ENCODE results near the gene POMGNT2. TPM values are rescaled to one million over a fixed set of nuclear protein-coding genes. Genes with fewer than 3 reads are reported as not detected.

Gene POMGNT2
- total and polyA plus RNA-seq, 4 donors = 5.8 to 6.6 (median 6.5) TPM

DNA sequence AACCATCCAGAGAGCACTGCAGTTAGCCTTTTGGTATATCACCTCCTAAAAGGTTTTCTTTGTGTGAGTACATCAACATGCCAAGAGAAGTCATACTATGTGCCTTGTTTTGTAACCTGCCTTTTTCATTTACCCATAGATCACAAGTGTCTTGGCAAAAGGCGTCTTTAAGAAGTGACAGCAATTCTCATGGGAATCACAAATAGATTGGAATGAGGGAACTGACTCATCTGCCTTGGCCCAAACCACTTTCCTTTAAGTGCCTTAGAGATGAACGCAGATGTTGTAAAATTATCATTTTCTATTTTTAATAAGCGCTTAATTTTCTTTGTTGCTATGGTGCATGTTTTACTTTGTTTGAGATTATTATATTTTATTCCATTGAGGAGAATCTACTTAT, 20.7 kb upstream of the POMGNT2 start:
- DNase-seq (ENCODE audit: low spot score) = no peak
- Histone ChIP-seq H3K4me3 (ENCODE audit: low read depth in 1 of 3, low read length in 3 of 3) (no peak overlapping the region), H3K9ac (ENCODE audit: low read depth in 1 of 2, low read length in 2 of 2) (no peak overlapping the region), H3K36me3 (ENCODE audit: control insufficient read depth in 4 of 4, insufficient read depth in 3 of 4, low read depth in 1 of 4, low read length in 3 of 4) (no peaks in the 10 kb centered on the region), H3K4me1 (ENCODE audit: control insufficient read depth in 4 of 4, insufficient read depth in 4 of 4, low read length in 3 of 4) (no peaks in the 10 kb centered on the region), H3K9me3 (ENCODE audit: control insufficient read depth in 4 of 4, low read length in 3 of 4) (no peaks in the 10 kb centered on the region), H3K27ac (ENCODE audit: low read depth in 1 of 2, low read length in 2 of 2) (no peak overlapping the region), H3K27me3 (ENCODE audit: control insufficient read depth in 4 of 4, insufficient read depth in 4 of 4, low read length in 3 of 4) (no peaks in the 10 kb centered on the region)
- 91% methylated on average over 3 of the region's 3 CpGs for WGBS
- TF ChIP-seq, protein P1, sequence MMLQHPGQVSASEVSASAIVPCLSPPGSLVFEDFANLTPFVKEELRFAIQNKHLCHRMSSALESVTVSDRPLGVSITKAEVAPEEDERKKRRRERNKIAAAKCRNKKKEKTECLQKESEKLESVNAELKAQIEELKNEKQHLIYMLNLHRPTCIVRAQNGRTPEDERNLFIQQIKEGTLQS (IDR thresholded peaks at IDR 0.05) = no peak
- TF ChIP-seq EGR1 (IDR thresholded peaks at IDR 0.05; ENCODE audit: low read depth in 2 of 2) (no peak), GABPA (IDR thresholded peaks at IDR 0.05 in 1 of 2, conservative IDR thresholded peaks at IDR 0.05 in 1 of 2) (no peak), NR2F2 (IDR thresholded peaks at IDR 0.05) (no peak), REST (IDR thresholded peaks at IDR 0.05) (no peak), RXRA (IDR thresholded peaks at IDR 0.05) (no peak), HNF4A (conservative IDR thresholded peaks at IDR 0.05) (no peak)

DNA sequence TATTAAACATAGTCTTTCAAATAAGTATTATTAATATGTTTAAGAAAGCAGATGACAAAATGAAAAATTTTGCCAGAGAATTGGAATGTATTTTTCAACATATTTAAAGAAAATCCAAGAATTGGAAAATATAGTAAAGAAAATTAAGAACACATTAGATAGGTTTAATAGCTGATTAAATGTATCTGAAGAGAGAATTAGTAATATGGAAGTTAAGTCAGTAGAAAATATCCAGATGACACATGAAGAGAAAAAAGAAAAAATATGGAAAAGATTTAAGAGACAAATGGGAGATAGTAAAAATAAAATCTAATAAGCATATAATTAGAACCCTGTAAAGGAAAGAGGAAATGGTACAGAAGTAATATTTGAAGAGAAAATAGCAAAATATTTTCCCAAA, 18.0 kb upstream of the POMGNT2 start:
- Histone ChIP-seq H3K4me1 (ENCODE audit: control insufficient read depth in 4 of 4, insufficient read depth in 4 of 4, low read length in 3 of 4) (no peaks in the 10 kb centered on the region), H3K9ac (ENCODE audit: low read depth in 1 of 2, low read length in 2 of 2) (no peak overlapping the region), H3K27ac (ENCODE audit: low read depth in 1 of 2, low read length in 2 of 2) (no peak overlapping the region), H3K36me3 (ENCODE audit: control insufficient read depth in 4 of 4, insufficient read depth in 3 of 4, low read depth in 1 of 4, low read length in 3 of 4) (no peaks in the 10 kb centered on the region), H3K4me3 (ENCODE audit: low read depth in 1 of 3, low read length in 3 of 3) (no peak overlapping the region), H3K27me3 (ENCODE audit: control insufficient read depth in 4 of 4, insufficient read depth in 4 of 4, low read length in 3 of 4) (no peaks in the 10 kb centered on the region), H3K9me3 (ENCODE audit: control insufficient read depth in 4 of 4, low read length in 3 of 4) (no peaks in the 10 kb centered on the region)
- TF ChIP-seq, protein P2, sequence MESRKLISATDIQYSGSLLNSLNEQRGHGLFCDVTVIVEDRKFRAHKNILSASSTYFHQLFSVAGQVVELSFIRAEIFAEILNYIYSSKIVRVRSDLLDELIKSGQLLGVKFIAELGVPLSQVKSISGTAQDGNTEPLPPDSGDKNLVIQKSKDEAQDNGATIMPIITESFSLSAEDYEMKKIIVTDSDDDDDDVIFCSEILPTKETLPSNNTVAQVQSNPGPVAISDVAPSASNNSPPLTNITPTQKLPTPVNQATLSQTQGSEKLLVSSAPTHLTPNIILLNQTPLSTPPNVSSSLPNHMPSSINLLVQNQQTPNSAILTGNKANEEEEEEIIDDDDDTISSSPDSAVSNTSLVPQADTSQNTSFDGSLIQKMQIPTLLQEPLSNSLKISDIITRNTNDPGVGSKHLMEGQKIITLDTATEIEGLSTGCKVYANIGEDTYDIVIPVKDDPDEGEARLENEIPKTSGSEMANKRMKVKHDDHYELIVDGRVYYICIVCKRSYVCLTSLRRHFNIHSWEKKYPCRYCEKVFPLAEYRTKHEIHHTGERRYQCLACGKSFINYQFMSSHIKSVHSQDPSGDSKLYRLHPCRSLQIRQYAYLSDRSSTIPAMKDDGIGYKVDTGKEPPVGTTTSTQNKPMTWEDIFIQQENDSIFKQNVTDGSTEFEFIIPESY (IDR thresholded peaks at IDR 0.05) = no peak
- no peak for TF ChIP-seq RAD21 (IDR thresholded peaks at IDR 0.05)
- no peak for TF ChIP-seq RXRA (IDR thresholded peaks at IDR 0.05)
- no peak for DNase-seq (ENCODE audit: low spot score)

GRCh38 chr3:43120937-43121336, 15.1 kb upstream of the POMGNT2 start:
- DNase-seq (ENCODE audit: low spot score) = no peak
- Histone ChIP-seq H3K4me1 (ENCODE audit: control insufficient read depth in 4 of 4, insufficient read depth in 4 of 4, low read length in 3 of 4) (no peaks in the 10 kb centered on the region), H3K9me3 (ENCODE audit: control insufficient read depth in 4 of 4, low read length in 3 of 4) (no peaks in the 10 kb centered on the region), H3K36me3 (ENCODE audit: control insufficient read depth in 4 of 4, insufficient read depth in 3 of 4, low read depth in 1 of 4, low read length in 3 of 4) (no peaks in the 10 kb centered on the region), H3K4me3 (ENCODE audit: low read depth in 1 of 3, low read length in 3 of 3) (no peak overlapping the region), H3K27me3 (ENCODE audit: control insufficient read depth in 4 of 4, insufficient read depth in 4 of 4, low read length in 3 of 4) (no peaks in the 10 kb centered on the region), H3K9ac (ENCODE audit: low read depth in 1 of 2, low read length in 2 of 2) (no peak overlapping the region), H3K27ac (ENCODE audit: low read depth in 1 of 2, low read length in 2 of 2) (no peak overlapping the region)
- TF ChIP-seq RAD21 (IDR thresholded peaks at IDR 0.05) (no peak), FOXA1 (IDR thresholded peaks at IDR 0.05) (no peak), RXRA (IDR thresholded peaks at IDR 0.05) (no peak), EGR1 (IDR thresholded peaks at IDR 0.05; ENCODE audit: low read depth in 2 of 2) (no peak), FOXA2 (IDR thresholded peaks at IDR 0.05) (no peak), GABPA (IDR thresholded peaks at IDR 0.05 in 1 of 2, conservative IDR thresholded peaks at IDR 0.05 in 1 of 2) (no peak), YY1 (IDR thresholded peaks at IDR 0.05) (no peak), HNF4G (IDR thresholded peaks at IDR 0.05) (no peak), HNF4A (conservative IDR thresholded peaks at IDR 0.05) (no peak), JUND (IDR thresholded peaks at IDR 0.05) (no peak)
- WGBS = 93% methylated on average over 3 of the region's 3 CpGs

Data from liver (tissue), 9 donors.